ENCODE results near the gene ESRP2.

DNA sequence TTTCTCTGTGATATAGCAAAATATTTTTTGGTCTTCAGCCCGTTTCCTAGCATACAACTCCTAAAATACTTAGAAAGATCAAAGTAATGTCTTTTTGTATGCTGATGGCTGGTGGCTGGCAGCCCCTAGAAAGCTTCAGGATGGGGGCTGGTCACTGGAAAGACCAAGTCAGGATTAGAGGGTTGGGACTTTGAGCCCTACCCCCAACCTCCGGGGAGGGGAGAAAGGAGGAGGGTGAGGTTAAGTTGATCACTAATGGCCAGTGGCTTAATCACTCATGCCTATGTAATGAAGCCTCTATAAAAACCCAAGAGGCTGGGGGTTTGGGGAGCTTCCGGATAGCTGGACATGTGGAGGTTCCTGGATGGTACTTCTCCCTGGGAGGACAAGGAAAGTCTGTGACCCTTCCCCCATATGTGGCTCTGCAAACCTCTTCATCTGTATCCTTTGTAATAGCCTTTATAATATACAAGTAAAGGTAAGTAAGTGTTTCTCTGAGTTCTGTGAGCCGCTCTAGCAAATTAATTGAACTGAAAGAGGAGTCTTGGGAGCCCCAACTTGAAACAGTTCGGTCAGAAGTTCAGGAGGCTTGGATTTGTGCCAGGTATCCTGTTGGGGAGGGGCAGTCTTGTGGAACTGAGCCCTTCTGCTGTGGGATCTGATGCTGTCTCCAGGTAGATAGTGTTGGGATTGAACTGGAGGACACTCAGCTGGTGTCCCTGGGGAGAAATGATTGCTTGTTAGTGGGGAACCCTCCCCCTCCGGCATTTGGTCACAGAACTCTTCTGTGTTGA, 31.9 kb upstream of the ESRP2 start:
- no peak for TF ChIP-seq POLR2A (IDR thresholded peaks at IDR 0.05; ENCODE audit: low read depth)
- TF ChIP-seq, protein P1, sequence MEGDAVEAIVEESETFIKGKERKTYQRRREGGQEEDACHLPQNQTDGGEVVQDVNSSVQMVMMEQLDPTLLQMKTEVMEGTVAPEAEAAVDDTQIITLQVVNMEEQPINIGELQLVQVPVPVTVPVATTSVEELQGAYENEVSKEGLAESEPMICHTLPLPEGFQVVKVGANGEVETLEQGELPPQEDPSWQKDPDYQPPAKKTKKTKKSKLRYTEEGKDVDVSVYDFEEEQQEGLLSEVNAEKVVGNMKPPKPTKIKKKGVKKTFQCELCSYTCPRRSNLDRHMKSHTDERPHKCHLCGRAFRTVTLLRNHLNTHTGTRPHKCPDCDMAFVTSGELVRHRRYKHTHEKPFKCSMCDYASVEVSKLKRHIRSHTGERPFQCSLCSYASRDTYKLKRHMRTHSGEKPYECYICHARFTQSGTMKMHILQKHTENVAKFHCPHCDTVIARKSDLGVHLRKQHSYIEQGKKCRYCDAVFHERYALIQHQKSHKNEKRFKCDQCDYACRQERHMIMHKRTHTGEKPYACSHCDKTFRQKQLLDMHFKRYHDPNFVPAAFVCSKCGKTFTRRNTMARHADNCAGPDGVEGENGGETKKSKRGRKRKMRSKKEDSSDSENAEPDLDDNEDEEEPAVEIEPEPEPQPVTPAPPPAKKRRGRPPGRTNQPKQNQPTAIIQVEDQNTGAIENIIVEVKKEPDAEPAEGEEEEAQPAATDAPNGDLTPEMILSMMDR (IDR thresholded peaks at IDR 0.05): no peak
- TF ChIP-seq POLR2AphosphoS5 (IDR thresholded peaks at IDR 0.05): no peak
